GM18517 (cell line): ENCODE results near the gene IZUMO1.
A peak's percentile ranks its signal among the peaks of the same experiment; 100 is the strongest.
"Not testable (repeated sequence)": the region's sequence is repeated elsewhere in the genome, so short reads cannot be mapped to it uniquely, and the experiment has no call there.

Experiments used
- ATAC-seq: cut with Tn5 transposase; IDR thresholded peaks from one replicate; pipeline ENCODE4 v1.9.1; 2021; ENCODE audit warnings: mild to moderate bottlenecking, moderate library complexity; ENCODE audit not compliant: unreplicated experiment

Gene IZUMO1

DNA sequence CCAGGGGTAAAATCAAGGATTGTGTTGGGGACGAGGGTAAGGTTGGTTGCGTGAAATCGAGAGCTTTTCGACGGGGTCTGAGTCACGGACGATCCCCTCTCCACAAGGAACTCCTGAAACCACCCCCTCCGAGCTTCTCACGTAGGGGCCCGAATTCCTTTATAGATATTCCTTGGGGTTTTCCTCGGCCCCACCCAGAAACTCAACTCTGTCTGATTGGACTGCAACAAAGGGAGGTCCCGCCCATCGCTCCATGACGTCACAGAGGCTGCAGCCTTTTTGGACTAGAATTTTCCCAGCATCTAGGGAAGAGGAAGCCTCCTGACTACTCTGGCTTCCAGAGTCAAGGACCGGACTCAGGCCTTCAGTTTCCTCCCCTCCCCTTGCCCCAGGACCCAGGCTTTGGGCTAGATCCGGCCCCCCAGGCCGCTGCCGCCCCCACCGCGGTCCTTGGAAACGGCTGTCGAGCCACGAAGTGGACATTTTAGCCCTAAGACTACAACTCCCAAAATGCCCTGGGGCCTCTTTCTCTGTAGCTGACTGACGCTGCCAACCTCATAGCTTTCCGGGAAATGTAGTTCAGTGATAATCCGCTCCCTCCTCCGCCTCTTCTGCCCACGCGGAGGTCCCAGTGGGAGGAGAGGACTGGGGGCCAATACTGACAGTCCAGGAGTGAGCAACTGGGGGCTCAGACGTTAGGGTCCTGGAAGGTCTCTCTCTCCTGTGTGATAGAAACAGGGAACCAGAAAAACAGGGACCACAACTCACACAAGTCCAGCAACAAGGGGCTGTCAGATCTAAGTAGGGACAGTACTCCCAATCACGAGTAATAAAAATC is at the start of gene IZUMO1:
Gene IZUMO1, minus strand, starts transcription at position 172 of the 838 bp plus-strand sequence. CDS start 1,050 bp downstream, outside the sequence.
- ATAC-seq: peak; percentile 49

GRCh38 chr19:48795685-48796070 is 49.0 kb upstream of the IZUMO1 start:
- ATAC-seq: no peak

DNA sequence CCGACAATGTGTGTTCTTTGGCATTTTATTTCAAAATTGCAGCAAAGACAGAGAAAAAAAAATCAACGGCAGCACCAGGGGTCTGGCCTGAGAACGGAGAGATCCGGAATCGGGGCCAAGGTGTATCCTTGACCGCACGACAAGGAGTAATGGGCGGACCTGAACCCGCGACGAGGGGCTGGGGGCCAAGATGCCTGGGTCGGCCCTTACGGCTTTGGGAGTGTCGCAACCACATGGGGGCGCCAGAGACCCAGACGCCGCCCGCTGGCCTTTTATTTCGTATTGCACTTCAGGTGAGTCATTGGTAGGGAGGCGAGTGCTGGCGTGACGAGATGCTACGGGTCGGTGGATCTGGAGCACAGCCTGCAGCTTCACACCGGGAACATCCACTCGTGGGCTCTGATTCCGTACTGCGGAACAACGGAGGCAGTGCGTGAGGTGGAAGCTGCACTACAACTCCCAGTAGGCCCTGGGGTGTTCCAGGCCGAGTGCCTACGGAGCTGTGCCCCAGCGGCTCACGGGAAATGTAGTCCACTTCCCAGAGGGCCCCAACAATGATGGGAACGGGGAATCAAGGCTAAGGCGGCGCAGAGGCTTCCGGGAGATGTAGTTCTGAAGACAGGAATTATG is 48.5 kb upstream of the IZUMO1 start:
- peak; percentile 75 for ATAC-seq

DNA sequence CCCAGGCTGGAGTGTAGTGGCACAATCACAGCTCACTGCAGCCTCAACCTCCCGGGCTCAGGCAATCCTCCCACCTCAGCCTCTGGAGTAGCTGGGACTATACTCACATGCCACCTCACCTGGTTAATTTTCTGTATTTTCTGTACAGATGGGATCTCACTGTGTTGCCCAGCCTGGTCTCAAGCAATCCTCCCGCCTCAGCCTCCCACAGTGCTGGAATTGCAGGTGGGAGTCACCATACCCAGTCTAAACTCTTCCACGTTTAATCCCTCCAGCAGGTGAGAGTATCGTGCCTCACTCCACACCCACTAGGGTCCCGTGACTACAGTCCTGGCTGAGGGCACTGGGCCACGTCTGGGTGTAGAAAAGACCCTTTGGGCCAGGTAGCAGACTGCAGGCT is 47.6 kb upstream of the IZUMO1 start:
- no peak for ATAC-seq

DNA sequence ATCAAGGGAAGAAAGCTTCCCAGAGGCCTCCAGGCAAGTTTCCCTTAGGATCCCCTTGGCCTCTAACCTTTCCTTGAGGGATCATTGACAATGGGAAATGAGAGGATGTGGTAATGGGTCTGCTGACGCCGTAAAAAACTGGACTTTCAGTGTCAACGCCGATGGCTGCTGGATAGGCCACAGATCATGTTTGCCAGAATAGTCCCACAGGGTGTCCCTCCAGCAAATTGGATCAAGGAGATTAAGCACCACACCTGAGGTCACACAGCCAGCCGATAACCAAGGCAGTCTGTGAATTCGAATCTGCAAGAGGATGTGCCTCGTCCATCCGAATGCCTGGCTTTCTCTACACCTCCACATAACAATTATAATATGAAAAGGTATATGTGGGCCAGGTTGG is 46.6 kb upstream of the IZUMO1 start:
- no peak for ATAC-seq

DNA sequence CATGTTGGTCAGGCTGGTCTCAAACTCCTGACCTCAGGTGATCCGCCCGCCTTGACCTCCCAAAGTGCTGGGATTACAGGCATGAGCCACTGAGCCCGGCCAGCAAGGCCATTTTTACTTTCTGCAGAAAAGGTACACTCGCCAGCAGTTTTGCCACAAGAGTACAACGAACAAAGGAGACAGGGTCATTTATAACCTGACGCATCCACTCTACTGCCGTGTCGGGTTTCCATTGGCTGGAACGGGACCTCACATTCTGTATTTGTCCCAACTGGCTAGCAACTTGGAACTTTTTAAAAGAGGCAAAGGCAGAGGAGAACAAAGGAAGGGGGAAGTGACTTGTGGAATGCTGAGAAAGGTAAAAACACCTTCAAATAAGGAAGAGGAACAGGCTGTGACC is 40.6 kb upstream of the IZUMO1 start:
- ATAC-seq: not testable (repeated sequence)

GRCh38 chr19:48786422-48786821 is 39.7 kb upstream of the IZUMO1 start:
- not testable (repeated sequence) for ATAC-seq

DNA sequence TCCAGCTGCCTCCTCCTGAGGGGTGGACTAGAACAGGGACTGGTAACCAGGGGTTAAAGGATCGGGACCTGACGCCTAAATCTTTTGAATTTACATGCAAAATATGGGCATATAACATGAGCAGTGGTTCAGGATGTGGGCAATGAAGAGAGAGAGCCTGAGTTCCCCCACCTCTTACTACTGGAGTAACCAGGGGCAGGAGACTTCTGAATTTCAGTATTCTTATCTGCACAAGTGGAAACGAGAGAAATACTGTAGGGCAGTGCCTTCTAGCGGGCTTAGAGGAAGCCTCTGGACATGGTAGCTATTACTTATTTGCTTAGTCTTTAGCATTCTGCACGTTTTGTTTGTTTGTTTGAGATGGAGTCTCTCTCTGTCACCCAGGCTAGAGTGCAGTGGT is 37.8 kb upstream of the IZUMO1 start:
- ATAC-seq: no peak

DNA sequence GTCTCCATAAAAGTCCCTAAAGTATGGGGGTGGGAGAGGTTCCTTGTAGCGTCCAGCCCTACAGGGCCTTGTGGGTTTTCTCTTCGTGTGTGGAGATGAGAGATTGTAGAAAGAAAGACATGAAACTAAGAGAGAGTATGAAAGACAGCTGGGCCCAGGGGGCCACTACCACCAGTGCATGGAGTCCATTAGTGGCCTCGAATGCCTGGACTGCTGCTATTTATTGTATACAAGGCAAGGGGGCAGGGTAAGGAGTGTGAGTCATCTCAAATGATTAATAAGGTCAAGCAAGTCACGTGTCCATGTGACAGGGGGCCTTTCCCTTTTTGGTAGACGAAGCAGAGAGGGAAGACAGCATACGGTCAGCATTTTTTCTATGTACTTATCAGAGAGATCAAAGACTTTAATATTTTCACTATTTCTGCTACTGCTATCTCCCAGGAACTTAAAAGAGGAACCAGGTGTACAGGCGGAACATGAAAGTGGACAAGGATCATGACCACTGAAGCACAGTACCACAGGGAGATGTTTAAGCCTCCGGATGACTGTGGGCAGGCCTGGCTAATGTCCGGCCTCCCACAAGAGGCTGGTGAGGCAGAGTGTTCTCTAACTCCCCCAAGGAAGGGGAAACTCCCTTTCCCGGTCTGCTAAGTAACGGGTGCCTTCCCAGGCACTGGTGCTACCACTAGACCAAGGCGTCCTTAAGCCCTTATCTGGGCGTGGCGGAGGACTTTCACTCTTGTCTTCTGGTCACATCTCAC is 34.1 kb upstream of the IZUMO1 start:
- ATAC-seq: no peak

- no peak for ATAC-seq
Measured at GRCh38 chr19:48779636-48780035, 32.9 kb upstream of the IZUMO1 start.

DNA sequence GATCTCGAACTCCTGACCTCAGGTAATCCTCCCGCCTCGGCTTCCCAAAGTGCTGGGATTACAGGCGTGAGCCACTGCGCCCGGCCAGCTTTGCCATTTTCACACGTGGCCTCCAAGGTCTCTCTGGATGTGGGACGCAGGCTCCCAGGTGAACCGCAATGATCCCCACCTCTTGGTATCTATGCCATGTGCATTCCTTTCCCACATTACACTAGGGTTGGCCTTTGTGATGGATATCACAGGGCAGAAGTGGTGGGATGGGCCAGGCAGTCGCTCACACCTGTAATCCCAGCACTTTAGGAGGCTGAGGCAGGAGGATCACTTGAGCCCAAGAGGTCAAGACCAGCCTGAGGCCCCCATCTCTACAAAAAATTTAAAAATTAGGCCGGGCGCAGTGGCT is 31.0 kb upstream of the IZUMO1 start:
- no peak for ATAC-seq

- no peak for ATAC-seq
Measured at GRCh38 chr19:48777139-48777538, 30.4 kb upstream of the IZUMO1 start.

- no peak for ATAC-seq
Measured at GRCh38 chr19:48772503-48772953, 25.8 kb upstream of the IZUMO1 start.

- ATAC-seq: no peak
Measured at GRCh38 chr19:48770734-48771472, 24.2 kb upstream of the IZUMO1 start.

DNA sequence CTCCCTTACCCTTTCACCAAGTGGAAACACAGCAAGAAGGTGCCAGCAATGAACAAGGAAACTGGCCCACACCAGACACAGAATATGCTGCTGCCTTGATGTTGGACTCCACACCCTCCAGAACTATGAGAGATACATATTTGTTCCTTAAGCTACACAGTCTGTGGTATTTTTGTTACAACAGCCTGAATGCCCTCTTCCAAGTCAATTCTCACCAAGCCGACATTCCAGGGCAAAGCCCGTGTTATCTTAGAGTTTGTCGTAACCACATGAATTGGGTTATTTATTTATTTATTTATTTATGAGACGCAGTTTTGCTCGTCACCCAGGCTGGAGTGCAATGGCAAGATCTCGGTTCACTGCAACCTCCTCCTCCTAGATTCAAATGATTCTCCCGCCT is 23.6 kb upstream of the IZUMO1 start:
- no peak for ATAC-seq

- ATAC-seq: no peak
Measured at GRCh38 chr19:48768994-48769713, 22.4 kb upstream of the IZUMO1 start.

DNA sequence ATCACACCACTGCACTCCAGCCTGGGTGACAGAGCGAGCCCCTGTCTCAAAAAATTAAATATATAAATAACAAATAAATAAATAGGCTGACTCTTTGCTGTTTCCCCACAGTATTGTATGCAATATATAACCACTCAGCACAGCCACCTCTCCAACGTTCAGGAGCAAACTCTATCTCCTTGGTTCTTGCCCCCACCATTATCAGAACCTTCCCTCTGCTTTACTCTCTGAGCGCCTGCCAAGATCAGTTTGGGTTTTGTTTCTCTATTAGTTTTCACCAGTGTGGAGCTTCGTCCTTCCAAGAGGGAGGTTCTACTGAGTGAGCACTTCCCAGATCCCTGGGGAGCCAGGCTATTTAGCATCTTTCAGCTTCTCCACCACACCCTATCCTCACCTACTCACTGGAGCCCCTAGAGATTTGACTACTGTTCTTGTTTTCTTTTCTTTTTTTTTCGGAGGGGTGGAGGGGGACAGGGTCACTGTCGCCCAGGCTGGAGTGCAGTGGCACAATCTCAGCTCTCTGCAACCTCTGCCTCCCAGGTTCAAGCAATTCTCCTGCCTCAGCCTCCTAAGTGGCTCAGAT is 21.6 kb upstream of the IZUMO1 start:
- ATAC-seq: not testable (repeated sequence)

DNA sequence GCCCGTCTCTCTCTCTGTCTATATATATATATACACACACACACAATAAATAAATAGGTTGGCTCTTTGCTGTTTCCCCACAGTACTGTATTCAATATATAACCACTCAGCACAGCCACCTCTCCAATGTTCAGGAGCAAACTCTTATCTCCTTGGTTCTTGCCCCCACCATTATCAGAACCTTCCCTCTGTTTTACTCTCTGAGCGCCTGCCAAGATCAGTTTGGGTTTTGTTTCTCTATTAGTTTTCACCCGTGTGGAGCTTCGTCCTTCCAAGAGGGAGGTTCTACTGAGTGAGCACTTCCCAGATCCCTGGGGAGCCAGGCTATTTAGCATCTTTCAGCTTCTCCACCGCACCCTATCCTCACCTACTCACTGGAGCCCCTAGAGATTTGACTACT is 19.1 kb upstream of the IZUMO1 start:
- not testable (repeated sequence) for ATAC-seq

- ATAC-seq: no peak
Measured at GRCh38 chr19:48760504-48761205, 13.9 kb upstream of the IZUMO1 start.
